ENCODE results near the gene GTPBP10. TPM values are rescaled to one million over a fixed set of nuclear protein-coding genes. Genes with fewer than 3 reads are reported as not detected.
A peak's percentile ranks its signal among the peaks of the same experiment; 100 is the strongest.
"Not testable (repeated sequence)": the region's sequence is repeated elsewhere in the genome, so short reads cannot be mapped to it uniquely, and the experiment has no call there.

The GTPBP10 gene
- total RNA-seq, 1 donor from 2014 or later = 4.5 TPM

DNA sequence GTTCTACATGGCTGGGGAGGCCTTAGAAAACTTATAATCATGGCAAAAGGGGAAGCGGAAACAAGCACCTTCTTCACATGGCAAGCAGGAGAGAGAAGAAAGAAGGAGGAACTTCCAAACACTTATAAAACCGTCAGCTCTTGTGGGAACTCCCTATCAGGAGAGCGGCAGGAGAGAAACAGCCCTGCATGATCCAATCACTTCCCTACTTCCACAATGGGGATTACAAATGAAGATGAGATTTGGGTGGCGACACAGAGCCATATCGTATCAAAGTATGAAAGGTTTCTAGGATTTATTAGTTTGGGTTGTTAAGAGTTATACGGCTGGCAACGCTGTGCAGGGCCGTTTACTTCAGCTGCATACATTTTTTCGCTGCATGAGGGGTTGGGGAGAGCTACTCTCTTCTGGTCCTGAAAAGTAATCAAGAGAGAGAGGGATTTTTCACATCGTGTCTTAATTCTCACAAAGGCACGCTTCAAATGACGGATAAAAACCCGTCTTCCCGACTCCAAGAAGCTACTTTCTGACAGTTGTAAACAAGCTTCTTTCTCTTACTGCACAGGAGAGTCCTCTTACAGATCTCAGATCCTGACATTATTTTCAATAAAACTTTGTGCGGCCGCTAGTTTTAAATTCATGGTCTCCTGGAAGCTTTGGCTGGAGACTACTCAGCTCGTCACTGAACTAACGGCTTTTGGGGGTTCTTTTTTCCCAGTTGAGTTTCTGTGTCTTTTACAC is 751 bp upstream of the GTPBP10 start:
- Histone ChIP-seq H3K9me3 (no peaks in the 10 kb centered on the region), H3K27ac (peak overlapping the region; percentile 70 to 86), H3K4me3 (peak overlapping the region; percentile 69 to 74), H3K4me1 (peaks cover 3 to 8% of the 10 kb centered on the region in 2 donors), H3K36me3 (no peaks in the 10 kb centered on the region), H3K27me3 (no peaks in the 10 kb centered on the region)
- TF ChIP-seq, protein P1, sequence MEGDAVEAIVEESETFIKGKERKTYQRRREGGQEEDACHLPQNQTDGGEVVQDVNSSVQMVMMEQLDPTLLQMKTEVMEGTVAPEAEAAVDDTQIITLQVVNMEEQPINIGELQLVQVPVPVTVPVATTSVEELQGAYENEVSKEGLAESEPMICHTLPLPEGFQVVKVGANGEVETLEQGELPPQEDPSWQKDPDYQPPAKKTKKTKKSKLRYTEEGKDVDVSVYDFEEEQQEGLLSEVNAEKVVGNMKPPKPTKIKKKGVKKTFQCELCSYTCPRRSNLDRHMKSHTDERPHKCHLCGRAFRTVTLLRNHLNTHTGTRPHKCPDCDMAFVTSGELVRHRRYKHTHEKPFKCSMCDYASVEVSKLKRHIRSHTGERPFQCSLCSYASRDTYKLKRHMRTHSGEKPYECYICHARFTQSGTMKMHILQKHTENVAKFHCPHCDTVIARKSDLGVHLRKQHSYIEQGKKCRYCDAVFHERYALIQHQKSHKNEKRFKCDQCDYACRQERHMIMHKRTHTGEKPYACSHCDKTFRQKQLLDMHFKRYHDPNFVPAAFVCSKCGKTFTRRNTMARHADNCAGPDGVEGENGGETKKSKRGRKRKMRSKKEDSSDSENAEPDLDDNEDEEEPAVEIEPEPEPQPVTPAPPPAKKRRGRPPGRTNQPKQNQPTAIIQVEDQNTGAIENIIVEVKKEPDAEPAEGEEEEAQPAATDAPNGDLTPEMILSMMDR (IDR thresholded peaks at IDR 0.05) = no peak
- DNase-seq (ENCODE audit: low spot score in 2 of 2) = no peak
- intact Hi-C loops (cut with DNase I) = loop anchor here (1.0 to 5.0 kb wide), 5 partner anchors 58 to 919 kb away; partner anchors contain the start of genes CFAP69, CLDN12, FZD1 and STEAP1

DNA sequence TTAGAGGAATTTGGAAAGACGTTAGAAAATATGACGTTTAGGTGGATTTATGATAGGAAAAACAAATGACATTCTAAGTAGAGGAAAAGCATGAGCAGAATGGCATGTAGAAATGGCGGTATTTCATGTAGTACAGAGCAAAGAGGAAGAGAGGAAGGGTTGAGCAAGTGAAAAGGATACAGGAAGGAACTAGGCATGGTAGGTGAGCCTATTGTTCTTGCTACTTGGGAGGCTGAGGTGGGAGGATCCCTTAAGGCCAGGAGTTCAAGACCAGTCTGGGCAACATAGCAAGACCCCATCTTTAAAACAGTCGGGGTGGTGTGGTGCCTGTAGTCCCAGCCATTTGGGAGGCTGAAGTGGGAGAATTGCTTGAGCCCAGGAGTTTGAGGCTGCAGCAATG is 1.2 kb downstream of the GTPBP10 start:
- Histone ChIP-seq H3K36me3 (no peaks in the 10 kb centered on the region), H3K4me3 (peak overlapping the region; percentile 69 to 74), H3K27ac (no peak overlapping the region), H3K27me3 (no peaks in the 10 kb centered on the region), H3K4me1 (peaks cover 3 to 8% of the 10 kb centered on the region in 2 donors), H3K9me3 (no peaks in the 10 kb centered on the region)
- intact Hi-C loops (cut with DNase I) = loop anchor here (2.0 to 5.0 kb wide), 4 partner anchors 100 to 917 kb away; partner anchors contain the start of genes CFAP69, FZD1, STEAP1 and STEAP2
- TF ChIP-seq, protein P1 (IDR thresholded peaks at IDR 0.05) = no peak
- no peak for DNase-seq (ENCODE audit: low spot score in 2 of 2)

DNA sequence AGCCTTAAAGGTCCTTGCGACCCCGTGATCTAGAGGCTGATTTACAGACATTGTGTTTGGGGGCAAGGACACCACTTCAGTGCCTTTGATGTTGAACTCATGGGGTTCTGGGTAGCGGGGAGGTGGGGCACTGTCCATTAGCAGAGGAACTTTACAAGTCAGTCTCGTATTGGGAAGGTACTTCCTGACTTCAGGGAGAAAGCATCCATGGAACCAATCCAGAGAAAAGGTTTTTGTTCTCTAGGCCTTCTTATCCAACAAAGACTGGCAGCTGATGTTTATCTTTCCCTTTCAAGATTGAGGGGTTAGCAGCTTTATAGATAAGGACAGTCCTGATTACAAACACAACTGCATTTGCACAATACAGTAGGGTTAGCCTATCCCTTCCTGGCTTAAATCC is 2.8 kb downstream of the GTPBP10 start:
- intact Hi-C loops (cut with DNase I) = loop anchor here (5.0 kb wide), 3 partner anchors 102 to 197 kb away; partner anchors contain the start of genes CFAP69, STEAP1 and STEAP2
- TF ChIP-seq, protein P1 (IDR thresholded peaks at IDR 0.05) = no peak

DNA sequence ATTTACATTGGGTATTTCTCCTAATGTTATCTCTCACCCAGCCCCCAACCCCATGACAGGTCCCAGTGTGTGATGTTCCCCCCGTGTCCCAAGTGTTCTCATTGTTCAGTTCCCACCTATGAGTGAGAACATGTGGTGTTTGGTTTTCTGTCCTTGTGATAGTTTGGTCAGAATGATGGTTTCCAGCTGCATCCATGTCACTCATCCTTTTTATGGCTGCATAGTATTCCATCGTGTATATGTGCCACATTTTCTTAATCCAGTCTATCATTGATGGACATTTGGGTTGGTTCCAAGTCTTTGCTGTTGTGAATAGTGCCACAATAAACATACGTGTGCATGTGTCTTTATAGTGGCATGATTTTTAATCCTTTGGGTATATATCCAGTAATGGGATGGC is 3.5 kb downstream of the GTPBP10 start:
- H3K9me3 ChIP-seq; DNase-seq (ENCODE audit: low spot score in 2 of 2); H3K27ac ChIP-seq; H3K4me1 ChIP-seq; intact Hi-C loops (cut with DNase I); H3K4me3 ChIP-seq; H3K27me3 ChIP-seq: not testable (repeated sequence)
- H3K36me3 ChIP-seq = peaks cover 2 to 18% of the 10 kb centered on the region in 2 donors

More for the DNA sequence above, 2.8 kb downstream of the GTPBP10 start:
- peaks cover 3 to 8% of the 10 kb centered on the region in 2 donors for H3K4me1 ChIP-seq
- no peak overlapping the region for H3K4me3 ChIP-seq
- no peak for DNase-seq (ENCODE audit: low spot score in 2 of 2)
- H3K36me3 ChIP-seq = peaks cover 1 to 13% of the 10 kb centered on the region in 2 donors
- no peaks in the 10 kb centered on the region for H3K27me3 ChIP-seq
- no peaks in the 10 kb centered on the region for H3K9me3 ChIP-seq
- no peak overlapping the region for H3K27ac ChIP-seq

DNA sequence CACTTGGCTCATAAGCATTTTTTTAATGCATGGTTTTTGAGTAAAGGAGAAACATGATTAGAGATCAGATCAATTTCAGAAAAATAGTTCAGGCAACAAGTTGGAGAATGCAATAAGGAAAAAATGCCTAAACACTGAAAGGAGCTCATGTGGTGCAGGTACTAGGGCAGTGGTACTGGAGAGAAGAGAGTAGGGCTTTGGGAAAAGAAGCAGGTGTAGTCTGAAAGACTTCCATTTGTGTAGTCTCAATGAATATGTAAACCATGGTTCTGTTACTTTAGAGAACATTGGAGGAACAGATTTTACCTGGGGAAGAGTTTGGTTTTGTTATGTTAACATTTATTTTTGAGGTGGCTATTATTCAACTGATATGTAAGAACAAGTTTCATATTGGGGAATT is 5.5 kb downstream of the GTPBP10 start:
- Histone ChIP-seq H3K4me3 (no peak overlapping the region), H3K9me3 (no peaks in the 10 kb centered on the region), H3K27ac (no peak overlapping the region), H3K27me3 (no peaks in the 10 kb centered on the region), H3K36me3 (peaks cover 13 to 37% of the 10 kb centered on the region in 2 donors), H3K4me1 (peaks cover 3 to 6% of the 10 kb centered on the region in 2 donors)
- TF ChIP-seq, protein P1 (IDR thresholded peaks at IDR 0.05) = no peak
- intact Hi-C loops (cut with DNase I) = no loop called here
- DNase-seq (ENCODE audit: low spot score in 2 of 2) = no peak

DNA sequence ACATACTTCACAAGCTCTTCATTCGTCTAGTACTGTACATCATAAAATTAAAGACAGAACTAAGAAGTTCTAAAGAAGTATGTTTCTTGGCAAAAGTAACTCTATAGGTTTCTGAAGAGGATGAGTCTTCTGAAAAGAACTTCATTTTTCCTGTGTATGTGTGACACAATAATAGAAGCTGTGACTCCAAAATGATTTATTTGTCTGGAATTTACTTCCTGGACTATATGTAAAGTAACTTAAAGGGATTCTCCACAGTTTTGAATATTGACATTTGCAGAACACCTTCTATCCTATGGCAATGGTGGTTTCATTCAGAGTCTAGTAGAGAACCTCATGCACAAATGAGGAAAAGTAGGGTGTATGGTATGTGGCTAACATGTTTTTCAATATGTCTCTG is 36.9 kb downstream of the GTPBP10 start:
- no peak overlapping the region for H3K4me3 ChIP-seq
- no peak for DNase-seq (ENCODE audit: low spot score in 2 of 2)
- H3K9me3 ChIP-seq = no peaks in the 10 kb centered on the region
- intact Hi-C loops (cut with DNase I) = no loop called here
- H3K36me3 ChIP-seq = peaks cover 40 to 73% of the 10 kb centered on the region in 2 donors
- H3K27ac ChIP-seq = no peak overlapping the region
- TF ChIP-seq, protein P1 (IDR thresholded peaks at IDR 0.05) = no peak
- no peaks in the 10 kb centered on the region for H3K4me1 ChIP-seq
- H3K27me3 ChIP-seq = no peaks in the 10 kb centered on the region
